ENCODE results near the gene TEX22. TPM values are rescaled to one million over a fixed set of nuclear protein-coding genes. Genes with fewer than 3 reads are reported as not detected.

The TEX22 gene
- total and polyA plus RNA-seq, 7 donors = 0.50 TPM; not detected in 6

- no peak for DNase-seq
- intact Hi-C loops (cut with DNase I) = no loop called here
- 60 to 82% methylated on average over 32 of the region's 32 CpGs for WGBS, 2 donors
- H3K4me1 ChIP-seq = peaks cover 0 to 40% (median 35%) of the 10 kb centered on the region in 4 donors
- H3K9me3 ChIP-seq = no peaks in the 10 kb centered on the region
- peaks cover 0 to 9% (median 0%) of the 10 kb centered on the region in 4 donors for H3K36me3 ChIP-seq
- no peak for TF ChIP-seq POLR2A (IDR thresholded peaks at IDR 0.05)
- peak overlapping the region in 2 of 4 donors; percentile 73 to 84 for H3K4me3 ChIP-seq
- H3K27me3 ChIP-seq = no peaks in the 10 kb centered on the region
- peak overlapping the region; percentile 71 to 84 (median 81) for H3K27ac ChIP-seq
Observed at GRCh38 chr14:105421723-105422615, 23.6 kb downstream of the TEX22 start.

GRCh38 chr14:105422695-105423487 is 24.6 kb downstream of the TEX22 start:
- H3K36me3 ChIP-seq = peaks cover 0 to 14% (median 0%) of the 10 kb centered on the region in 4 donors
- H3K4me3 ChIP-seq = no peak overlapping the region
- WGBS, 2 donors = 83% methylated on average over 21 of the region's 21 CpGs
- no peaks in the 10 kb centered on the region for H3K27me3 ChIP-seq
- peak overlapping the region in 2 of 4 donors; percentile 50 to 79 for H3K27ac ChIP-seq
- TF ChIP-seq CTCF (IDR thresholded peaks at IDR 0.05) (no peak), EP300 (IDR thresholded peaks at IDR 0.05) (no peak), POLR2A (IDR thresholded peaks at IDR 0.05) (no peak), POLR2AphosphoS5 (IDR thresholded peaks at IDR 0.05) (no peak)
- intact Hi-C loops (cut with DNase I) = no loop called here
- H3K9me3 ChIP-seq = no peaks in the 10 kb centered on the region
- H3K4me1 ChIP-seq = peaks cover 0 to 40% (median 35%) of the 10 kb centered on the region in 4 donors
- DNase-seq = no peak

GRCh38 chr14:105423488-105424195 is 25.3 kb downstream of the TEX22 start:
- DNase-seq = no peak
- Histone ChIP-seq H3K27ac (no peak overlapping the region), H3K4me1 (peaks cover 0 to 36% (median 32%) of the 10 kb centered on the region in 4 donors), H3K27me3 (no peaks in the 10 kb centered on the region), H3K9me3 (no peaks in the 10 kb centered on the region), H3K4me3 (no peak overlapping the region), H3K36me3 (peaks cover 0 to 14% (median 0%) of the 10 kb centered on the region in 4 donors)
- 95 to 96% methylated on average over 21 of the region's 21 CpGs for WGBS, 2 donors
- TF ChIP-seq CTCF (IDR thresholded peaks at IDR 0.05) = no peak
- TF ChIP-seq EP300 (IDR thresholded peaks at IDR 0.05) = no peak
- no peak for TF ChIP-seq POLR2AphosphoS5 (IDR thresholded peaks at IDR 0.05)
- no peak for TF ChIP-seq POLR2A (IDR thresholded peaks at IDR 0.05)
- intact Hi-C loops (cut with DNase I) = no loop called here

- Histone ChIP-seq H3K4me1 (peaks cover 0 to 27% (median 24%) of the 10 kb centered on the region in 4 donors), H3K27ac (no peak overlapping the region), H3K4me3 (no peak overlapping the region), H3K27me3 (no peaks in the 10 kb centered on the region), H3K36me3 (peaks cover 0 to 14% (median 0%) of the 10 kb centered on the region in 4 donors), H3K9me3 (no peaks in the 10 kb centered on the region)
- no peak for TF ChIP-seq POLR2A (IDR thresholded peaks at IDR 0.05)
- no peak for TF ChIP-seq CTCF (IDR thresholded peaks at IDR 0.05)
- TF ChIP-seq POLR2AphosphoS5 (IDR thresholded peaks at IDR 0.05) = no peak
- no peak for TF ChIP-seq EP300 (IDR thresholded peaks at IDR 0.05)
- intact Hi-C loops (cut with DNase I) = no loop called here
- no peak for DNase-seq
- 95 to 97% methylated on average over 12 of the region's 12 CpGs for WGBS, 2 donors
Observed at GRCh38 chr14:105424861-105425260, 26.5 kb downstream of the TEX22 start.

All from sigmoid colon (tissue), 7 donors.